ENCODE measurements around the gene MRPS6. TPM values are rescaled to one million over a fixed set of nuclear protein-coding genes. Genes with fewer than 3 reads are reported as not detected.

The MRPS6 gene
- total RNA-seq, 4 donors from 2014 or later, result 19.5 to 44.0 (median 40.9) TPM

DNA sequence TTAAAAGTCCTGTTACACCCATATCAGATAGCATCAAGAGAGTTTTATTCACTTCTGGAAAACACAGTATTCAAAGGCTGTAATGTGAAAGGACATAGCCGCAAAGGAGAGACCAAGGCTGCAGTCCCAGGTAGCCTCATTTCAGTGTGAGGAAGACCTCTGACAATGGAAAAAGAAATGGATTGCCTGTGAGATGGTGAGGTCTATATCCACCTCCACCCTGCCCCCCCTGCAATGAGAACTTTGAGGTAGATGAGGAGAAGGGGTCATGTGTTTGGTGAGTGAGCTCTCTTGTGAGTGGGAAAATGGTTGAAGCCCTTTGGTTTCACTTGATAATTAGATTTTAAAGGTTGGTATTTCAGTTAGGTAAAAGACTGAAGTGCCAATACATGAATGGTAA lies 3.5 kb downstream of the MRPS6 start:
- no peak overlapping the region for H3K27ac ChIP-seq (replicated peaks in 1 of 4)

DNA sequence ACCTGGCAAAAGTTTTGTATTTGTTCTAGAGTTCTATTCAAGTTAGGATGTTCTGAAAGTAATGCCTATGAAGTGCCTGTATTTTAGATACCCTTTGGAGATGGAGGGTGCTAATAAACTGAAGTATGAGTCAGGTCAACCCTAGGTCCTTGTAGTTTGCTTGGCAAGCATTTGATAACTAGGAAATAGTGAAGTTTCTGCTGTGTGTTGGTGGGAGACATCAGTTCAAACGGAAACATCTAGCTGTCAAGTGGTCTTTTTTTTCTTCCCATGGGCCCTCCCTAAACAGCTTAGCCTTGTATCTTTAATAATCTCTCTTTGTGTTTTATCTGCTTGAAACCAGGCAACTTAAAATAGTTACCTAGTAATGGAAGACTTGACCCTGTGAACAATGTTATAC lies 4.5 kb downstream of the MRPS6 start:
- DNase-seq (ENCODE audit: extremely low spot score), result no peak
- Histone ChIP-seq H3K4me3 (no peak overlapping the region), H3K27ac (replicated peaks in 1 of 4) (no peak overlapping the region), H3K9me3 (no peaks in the 10 kb centered on the region), H3K36me3 (no peaks in the 10 kb centered on the region), H3K4me1 (peaks cover 32 to 83% (median 66%) of the 10 kb centered on the region in 4 donors), H3K27me3 (no peaks in the 10 kb centered on the region)
- 89% methylated on average over 1 of the region's 1 CpG for WGBS
- TF ChIP-seq, protein P1, sequence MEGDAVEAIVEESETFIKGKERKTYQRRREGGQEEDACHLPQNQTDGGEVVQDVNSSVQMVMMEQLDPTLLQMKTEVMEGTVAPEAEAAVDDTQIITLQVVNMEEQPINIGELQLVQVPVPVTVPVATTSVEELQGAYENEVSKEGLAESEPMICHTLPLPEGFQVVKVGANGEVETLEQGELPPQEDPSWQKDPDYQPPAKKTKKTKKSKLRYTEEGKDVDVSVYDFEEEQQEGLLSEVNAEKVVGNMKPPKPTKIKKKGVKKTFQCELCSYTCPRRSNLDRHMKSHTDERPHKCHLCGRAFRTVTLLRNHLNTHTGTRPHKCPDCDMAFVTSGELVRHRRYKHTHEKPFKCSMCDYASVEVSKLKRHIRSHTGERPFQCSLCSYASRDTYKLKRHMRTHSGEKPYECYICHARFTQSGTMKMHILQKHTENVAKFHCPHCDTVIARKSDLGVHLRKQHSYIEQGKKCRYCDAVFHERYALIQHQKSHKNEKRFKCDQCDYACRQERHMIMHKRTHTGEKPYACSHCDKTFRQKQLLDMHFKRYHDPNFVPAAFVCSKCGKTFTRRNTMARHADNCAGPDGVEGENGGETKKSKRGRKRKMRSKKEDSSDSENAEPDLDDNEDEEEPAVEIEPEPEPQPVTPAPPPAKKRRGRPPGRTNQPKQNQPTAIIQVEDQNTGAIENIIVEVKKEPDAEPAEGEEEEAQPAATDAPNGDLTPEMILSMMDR (IDR thresholded peaks at IDR 0.05), result no peak
- TF ChIP-seq POLR2AphosphoS5 (IDR thresholded peaks at IDR 0.05) (no peak), POLR2A (IDR thresholded peaks at IDR 0.05; ENCODE audit: low read depth) (no peak), EP300 (IDR thresholded peaks at IDR 0.05) (no peak)
- intact Hi-C loops (cut with DNase I), result loop anchor here (5.0 kb wide), 1 partner anchor 156 kb away; no protein-coding TSS in a partner anchor

More for the DNA sequence above, 3.5 kb downstream of the MRPS6 start:
- H3K9me3 ChIP-seq, result no peaks in the 10 kb centered on the region
- 100% methylated on average over 1 of the region's 1 CpG for WGBS
- no peak for DNase-seq (ENCODE audit: extremely low spot score)
- TF ChIP-seq EP300 (IDR thresholded peaks at IDR 0.05) (no peak), POLR2AphosphoS5 (IDR thresholded peaks at IDR 0.05) (no peak), POLR2A (IDR thresholded peaks at IDR 0.05; ENCODE audit: low read depth) (no peak)
- TF ChIP-seq, protein P1 (IDR thresholded peaks at IDR 0.05), result no peak
- intact Hi-C loops (cut with DNase I), result loop anchor here (5.0 kb wide), 1 partner anchor 155 kb away; no protein-coding TSS in a partner anchor
- H3K4me1 ChIP-seq, result peaks cover 32 to 80% (median 68%) of the 10 kb centered on the region in 4 donors
- H3K4me3 ChIP-seq, result peak overlapping the region in 1 of 4 donors; percentile 79
- H3K27me3 ChIP-seq, result no peaks in the 10 kb centered on the region
- H3K36me3 ChIP-seq, result no peaks in the 10 kb centered on the region

DNA sequence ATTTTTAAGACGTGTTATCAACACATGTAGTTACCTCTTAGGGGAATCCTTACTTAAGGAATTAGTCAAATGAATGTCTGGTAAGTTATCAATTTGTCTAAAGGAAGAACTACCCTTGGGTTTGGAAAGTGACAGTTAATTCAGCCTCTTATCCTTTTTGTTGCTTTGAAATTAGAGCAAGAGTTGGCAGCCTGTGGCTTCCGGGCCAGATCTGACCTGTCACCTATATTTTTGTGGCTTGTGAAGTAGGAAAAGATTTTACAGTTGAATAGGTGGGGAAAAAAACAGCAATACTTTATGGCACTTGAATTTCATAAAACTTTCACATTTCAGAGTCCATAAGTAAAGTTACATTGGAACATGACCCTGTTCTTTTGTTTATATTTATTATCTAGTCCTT lies 5.5 kb downstream of the MRPS6 start:
- DNase-seq (ENCODE audit: extremely low spot score), result no peak
- H3K36me3 ChIP-seq, result no peaks in the 10 kb centered on the region
- 76% methylated on average over 2 of the region's 2 CpGs for WGBS
- TF ChIP-seq, protein P1 (IDR thresholded peaks at IDR 0.05), result no peak
- no peak for TF ChIP-seq POLR2AphosphoS5 (IDR thresholded peaks at IDR 0.05)
- TF ChIP-seq EP300 (IDR thresholded peaks at IDR 0.05), result no peak
- no peak for TF ChIP-seq POLR2A (IDR thresholded peaks at IDR 0.05; ENCODE audit: low read depth)
- intact Hi-C loops (cut with DNase I), result loop anchor here (5.0 kb wide), 1 partner anchor 157 kb away; no protein-coding TSS in a partner anchor
- peaks cover 33 to 92% (median 68%) of the 10 kb centered on the region in 4 donors for H3K4me1 ChIP-seq
- H3K4me3 ChIP-seq, result no peak overlapping the region
- no peaks in the 10 kb centered on the region for H3K27me3 ChIP-seq
- no peaks in the 10 kb centered on the region for H3K9me3 ChIP-seq
- H3K27ac ChIP-seq (replicated peaks in 1 of 4), result no peak overlapping the region

DNA sequence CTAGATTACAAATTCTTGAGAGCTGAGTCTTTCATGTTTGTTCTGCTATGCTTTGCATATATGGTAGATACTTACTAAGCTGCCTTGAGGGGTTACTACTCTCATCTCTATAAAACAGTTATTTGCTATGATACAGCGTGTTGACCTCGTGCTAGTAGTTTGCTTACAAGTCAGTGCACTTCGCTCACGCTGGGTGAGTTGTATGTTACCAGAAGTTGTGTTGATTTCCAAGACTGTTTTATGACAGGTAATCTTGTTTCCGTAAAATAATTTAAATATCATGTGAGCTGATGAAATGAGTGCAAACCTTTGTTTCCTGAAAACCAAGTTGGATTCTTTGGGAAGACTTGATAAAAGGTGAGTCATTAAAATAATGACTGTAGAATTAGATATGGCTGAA lies 7.3 kb downstream of the MRPS6 start:
- WGBS, result 99% methylated on average over 5 of the region's 5 CpGs

More for the DNA sequence above, 7.3 kb downstream of the MRPS6 start:
- intact Hi-C loops (cut with DNase I), result no loop called here
- no peaks in the 10 kb centered on the region for H3K9me3 ChIP-seq
- H3K4me1 ChIP-seq, result peaks cover 22 to 83% (median 58%) of the 10 kb centered on the region in 4 donors
- TF ChIP-seq POLR2AphosphoS5 (IDR thresholded peaks at IDR 0.05), result no peak
- TF ChIP-seq, protein P1 (IDR thresholded peaks at IDR 0.05), result no peak
- TF ChIP-seq EP300 (IDR thresholded peaks at IDR 0.05), result no peak
- TF ChIP-seq POLR2A (IDR thresholded peaks at IDR 0.05; ENCODE audit: low read depth), result no peak
- no peak for DNase-seq (ENCODE audit: extremely low spot score)
- H3K27ac ChIP-seq (replicated peaks in 1 of 4), result no peak overlapping the region
- no peaks in the 10 kb centered on the region for H3K36me3 ChIP-seq
- H3K27me3 ChIP-seq, result no peaks in the 10 kb centered on the region
- no peak overlapping the region for H3K4me3 ChIP-seq

All from esophagus muscularis mucosa (tissue), 4 donors.